Ovary (tissue), 3 donors: ENCODE measurements around the gene RPRD1A.
"Not testable (repeated sequence)": the region's sequence is repeated elsewhere in the genome, so short reads cannot be mapped to it uniquely, and the experiment has no call there.

Experiments used
- CTCF ChIP-seq, 3 donors: fragments of 450-650 bp in 2 of 3; fragments of 200-600 bp in 1 of 3; IDR thresholded peaks; one replicate each; pipeline versions ENCODE4 v1.5.1 to v1.8.0; 2016 to 2022; ENCODE audit warnings: antibody characterized with exemption in 3 of 3, mild to moderate bottlenecking in 1 of 3
- EP300 ChIP-seq: sonication (generic); formaldehyde crosslinking; IDR thresholded peaks from one replicate; pipeline ENCODE4 v1.6.1; 2017; ENCODE audit warnings: antibody characterized with exemption
- POLR2A ChIP-seq: fragments of 450-650 bp; IDR thresholded peaks from one replicate; pipeline ENCODE4 v1.6.1; 2017; ENCODE audit warnings: antibody characterized with exemption, mild to moderate bottlenecking, moderate library complexity
- donor health status: DM: no; HTN: no; CAD: no.

- TF ChIP-seq CTCF (IDR thresholded peaks at IDR 0.05); POLR2A; EP300: not testable (repeated sequence)
Observed at GRCh38 chr18:36064809-36065079, 2.6 kb downstream of the RPRD1A start.
